Calu3 (cell line): Measurements from ENCODE around the gene MAP4K3. TPM values are rescaled to one million over a fixed set of nuclear protein-coding genes. Genes with fewer than 3 reads are reported as not detected.

Source experiments
- Bru-seq: library from RNA; stranded (reverse); fragments of 400-500 nt; gene quantifications from one replicate; lab custom pipeline; 2021; lab: Mats Ljungman, UMichigan
- BruChase-seq, 2 experiments: library from RNA; stranded (reverse); fragments of 400-500 nt; gene quantifications; one replicate each; lab custom pipeline; 2021; lab: Mats Ljungman, UMichigan
- BruUV-seq: library from RNA; stranded (reverse); fragments of 400-500 nt; replicated peaks from 2 replicates; lab custom pipeline; 2021; lab: Mats Ljungman, UMichigan
- CTCF ChIA-PET: fragments of 300-600 bp; sonication (Branson Sonifier 250); formaldehyde crosslinking; loops from one replicate; lab custom pipeline; 2022; ENCODE audit warnings: antibody characterized with exemption; lab: Charles Lee
- DNase-seq: peaks from one replicate; pipeline ENCODE4 v3.0.0; 2022
- H3K27ac Mint-ChIP-seq: one replicate; pipeline ENCODE4 v1.8.0; 2022; ENCODE audit warnings: mixed read lengths; ENCODE audit not compliant: unreplicated experiment
- H3K27me3 Mint-ChIP-seq: one replicate; pipeline ENCODE4 v1.8.0; 2022; ENCODE audit warnings: mixed read lengths; ENCODE audit not compliant: unreplicated experiment
- H3K36me3 Mint-ChIP-seq: one replicate; pipeline ENCODE4 v1.8.0; 2022; ENCODE audit warnings: mild to moderate bottlenecking, moderate library complexity, mixed read lengths; ENCODE audit not compliant: insufficient read depth, unreplicated experiment
- H3K4me1 Mint-ChIP-seq: one replicate; pipeline ENCODE4 v1.8.0; 2022; ENCODE audit warnings: mild to moderate bottlenecking, low read depth, mixed read lengths; ENCODE audit not compliant: unreplicated experiment
- H3K4me3 Mint-ChIP-seq: one replicate; pipeline ENCODE4 v1.8.0; 2022; ENCODE audit warnings: mild to moderate bottlenecking, low read depth, moderate library complexity, mixed read lengths; ENCODE audit not compliant: unreplicated experiment
- H3K9me3 Mint-ChIP-seq: one replicate; pipeline ENCODE4 v1.8.0; 2022; ENCODE audit warnings: low read depth, mixed read lengths; ENCODE audit not compliant: unreplicated experiment
- intact Hi-C: fragments of 100-400 bp; cut with micrococcal nuclease; formaldehyde crosslinking; loops from one replicate; pipeline ENCODE4 v1.10.0; 2022; ENCODE audit not compliant: unreplicated experiment
- long read RNA-seq: library from polyadenylated mRNA; stranded (forward); transcript quantifications from one replicate; pipeline ENCODE4 v2.0.0, GENCODE V29; 2022
- total RNA-seq: library from RNA; stranded (reverse); gene quantifications from 2 replicates; pipeline ENCODE4 v1.2.3, GENCODE V29; 2022
- TF ChIP-seq, protein P1 (sequence below): fragments of 200-600 bp; IDR thresholded peaks from one replicate; pipeline ENCODE4 v1.8.0; 2022; ENCODE audit warnings: antibody characterized with exemption; ENCODE audit not compliant: unreplicated experiment

The MAP4K3 gene
- total RNA-seq = 30.7 and 40.4 TPM in 2 replicates
- percentile 92 among the genes with signal in this experiment for Bru-seq, nascent RNA
- percentile 66 among the genes with signal in this experiment for BruChase-seq, experiment 1, labeled RNA remaining after a 6-hour chase
- BruChase-seq, experiment 2, labeled RNA remaining after a 2-hour chase = percentile 73 among the genes with signal in this experiment
- long read RNA-seq, full-length matches to known transcripts = 17 of 29 reads
- long read RNA-seq, partial matches to known transcripts = 2 of 29 reads
- long read RNA-seq, other reads (novel, unspliced or antisense) = 10 of 29 reads

- TF ChIP-seq, protein P1, sequence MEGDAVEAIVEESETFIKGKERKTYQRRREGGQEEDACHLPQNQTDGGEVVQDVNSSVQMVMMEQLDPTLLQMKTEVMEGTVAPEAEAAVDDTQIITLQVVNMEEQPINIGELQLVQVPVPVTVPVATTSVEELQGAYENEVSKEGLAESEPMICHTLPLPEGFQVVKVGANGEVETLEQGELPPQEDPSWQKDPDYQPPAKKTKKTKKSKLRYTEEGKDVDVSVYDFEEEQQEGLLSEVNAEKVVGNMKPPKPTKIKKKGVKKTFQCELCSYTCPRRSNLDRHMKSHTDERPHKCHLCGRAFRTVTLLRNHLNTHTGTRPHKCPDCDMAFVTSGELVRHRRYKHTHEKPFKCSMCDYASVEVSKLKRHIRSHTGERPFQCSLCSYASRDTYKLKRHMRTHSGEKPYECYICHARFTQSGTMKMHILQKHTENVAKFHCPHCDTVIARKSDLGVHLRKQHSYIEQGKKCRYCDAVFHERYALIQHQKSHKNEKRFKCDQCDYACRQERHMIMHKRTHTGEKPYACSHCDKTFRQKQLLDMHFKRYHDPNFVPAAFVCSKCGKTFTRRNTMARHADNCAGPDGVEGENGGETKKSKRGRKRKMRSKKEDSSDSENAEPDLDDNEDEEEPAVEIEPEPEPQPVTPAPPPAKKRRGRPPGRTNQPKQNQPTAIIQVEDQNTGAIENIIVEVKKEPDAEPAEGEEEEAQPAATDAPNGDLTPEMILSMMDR = no peak
- DNase-seq = peak; percentile 96
- no peaks in the 10 kb centered on the region for H3K27me3 Mint-ChIP-seq
- H3K9me3 Mint-ChIP-seq = no peaks in the 10 kb centered on the region
- H3K27ac Mint-ChIP-seq = peak within 1 kb of the TSS; percentile 96
- peaks cover 49% of the 10 kb centered on the region for H3K4me1 Mint-ChIP-seq
- intact Hi-C loops = loop anchor here (5.0 kb wide), 1 partner anchor 45 kb away; no protein-coding TSS in a partner anchor
- H3K4me3 Mint-ChIP-seq = peak within 1 kb of the TSS; percentile 89
- BruUV-seq = no TSS peak
- H3K36me3 Mint-ChIP-seq = peaks cover 34% of the 10 kb centered on the region
- CTCF ChIA-PET = interaction anchor here (0.7 to 1.2 kb wide), 4 partner anchors 31 to 88 kb away, joined by 3 read pairs; no protein-coding TSS in a partner anchor
These were observed at the start of gene MAP4K3 for GRCh38 chr2:39436592-39437521. MAP4K3 (minus strand) TSS chr2:39437285; CDS start chr2:39436987, 298 bp downstream.

DNA sequence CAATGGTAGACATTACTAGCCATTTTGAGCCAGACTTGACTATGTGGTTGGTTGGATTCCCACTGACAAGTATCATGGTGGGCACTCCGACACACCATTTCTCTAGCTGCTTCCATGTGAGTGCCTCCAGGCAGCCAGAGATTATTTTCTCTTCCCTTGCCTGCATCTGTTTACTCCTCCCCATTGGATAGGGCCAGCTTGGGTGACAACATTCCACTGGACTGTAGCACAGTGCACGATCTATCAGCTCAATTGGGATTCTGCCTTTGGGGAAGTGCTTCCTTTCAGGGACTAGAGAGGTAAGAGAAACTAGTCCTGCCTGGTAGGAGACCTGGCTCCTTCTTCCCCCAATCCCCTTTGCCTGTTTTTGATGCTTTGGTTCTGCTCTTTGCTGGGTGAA, 49.0 kb upstream of the MAP4K3 start:
- intact Hi-C loops = no loop called here
- Mint-ChIP-seq H3K4me3 (no peak overlapping the region), H3K27ac (peak overlapping the region; percentile 65), H3K27me3 (no peaks in the 10 kb centered on the region), H3K4me1 (peaks cover 49% of the 10 kb centered on the region), H3K36me3 (no peaks in the 10 kb centered on the region), H3K9me3 (peaks cover 3% of the 10 kb centered on the region)
- DNase-seq = no peak
- CTCF ChIA-PET = no interaction called here
- TF ChIP-seq, protein P1 = no peak
- BruUV-seq = no TSS peak

GRCh38 chr2:39484620-39485495, 47.8 kb upstream of the MAP4K3 start:
- intact Hi-C loops = loop anchor here (5.0 kb wide), 1 partner anchor 48 kb away; the partner anchor contains the start of gene MAP4K3
- Mint-ChIP-seq H3K4me1 (peaks cover 49% of the 10 kb centered on the region), H3K36me3 (no peaks in the 10 kb centered on the region), H3K9me3 (peaks cover 3% of the 10 kb centered on the region), H3K27ac (no peak overlapping the region), H3K4me3 (no peak overlapping the region), H3K27me3 (no peaks in the 10 kb centered on the region)
- no peak for DNase-seq
- CTCF ChIA-PET = no interaction called here
- TF ChIP-seq, protein P1 = no peak
- BruUV-seq = no TSS peak
